Pancreas (tissue), 10 donors: ENCODE results near the gene SMIM22. TPM values are rescaled to one million over a fixed set of nuclear protein-coding genes. Genes with fewer than 3 reads are reported as not detected.

ENCODE experiments used
- ATAC-seq, 4 donors: fragments of 200-7000 bp; cut with Tn5 transposase; one replicate each; pipeline versions ENCODE4 v1.8.0 to v1.9.1; 2020; ENCODE audit warnings: mild to moderate bottlenecking in 4 of 4, moderate library complexity in 4 of 4
- DNase-seq, 6 donors: peaks; one replicate each; pipeline ENCODE4 v3.0.0-alpha.2; 2020
- FAIRE-seq: peaks from 2 replicates; lab custom pipeline; 2012; peaks lifted over from hg19 to GRCh38; lab: Jason Lieb, UNC
- H3K27ac ChIP-seq, 4 donors: fragments of 200-600 bp; sonication (generic); 1 replicate in 3 of 4; 2 replicates in 1 of 4; pipeline versions ENCODE4 v1.5.0 to v1.8.0; 2020
- H3K27me3 ChIP-seq, 4 donors: fragments of 200-600 bp; one replicate each; pipeline ENCODE4 v1.8.0; 2021
- H3K36me3 ChIP-seq, 3 donors: fragments of 200-600 bp; sonication (generic) in 1 of 3; one replicate each; pipeline versions ENCODE4 v1.5.0 to v1.8.0; 2020 to 2021
- H3K4me1 ChIP-seq, 3 donors: fragments of 200-600 bp; one replicate each; pipeline ENCODE4 v1.8.0; 2021
- H3K4me3 ChIP-seq, 4 donors: fragments of 200-600 bp; sonication (generic) in 2 of 4; one replicate each; pipeline versions ENCODE4 v1.5.0 to v1.8.0; 2020 to 2021
- H3K9me3 ChIP-seq, 4 donors: fragments of 200-600 bp; one replicate each; pipeline ENCODE4 v1.8.0; 2021
- WGBS, 2 donors: extraction: QIAGEN DNeasy Blood & Tissue Kit; methylation state at CpG; one replicate each; pipeline ENCODE4 v1.1.7; 2013; 5-methylcytosine and 5-hydroxymethylcytosine counted together
- intact Hi-C, 3 donors: fragments of 100-400 bp; cut with DNase I; formaldehyde crosslinking; loops; one replicate each; pipeline versions ENCODE4 v1.11.1 to v1.14.2; 2022
- polyA plus RNA-seq, 2 donors: library from polyadenylated mRNA; stranded (reverse); fragments of 200-250 nt; gene quantifications; one replicate each; pipeline ENCODE4 v1.2.3, GENCODE V29; 2013
- total RNA-seq, 6 donors: library from RNA; stranded (reverse); fragmentation: NEBNext Ultra II Directional in 4 of 6; extraction: Animal tissue kit (Norgen Biotek cat#: 25700) in 4 of 6; gene quantifications; one replicate each; pipeline versions ENCODE4 v1.2.1 to v1.2.4, GENCODE V29; 2021 to 2023
- TF ChIP-seq, protein P1 (sequence below), 4 donors: fragments of 200-600 bp; sonication (generic) in 3 of 4; IDR thresholded peaks; one replicate each; pipeline versions ENCODE4 v1.5.0 to v1.8.0; 2021; ENCODE audit warnings: antibody characterized with exemption in 4 of 4
- donor health status: healthy with polysubstance abuse.
- donor health status: DM: no; HTN: no; CAD: no; lungs with moderate emphysema.
- donor health status: DM: no; HTN: no; CAD: no.
- donor health status: control.
- donor health status: control.
- donor health status: Bipolar disorder and iron deficiency.
- donor health status: DM: yes; HTN: yes; CAD: no.
- donor health status: DM: no; HTN: no; CAD: no.
- donor health status: DM: no; HTN: no; CAD: no.
- donor health status: DM: yes; HTN: yes; CAD: no.

The SMIM22 gene
- total and polyA plus RNA-seq, 8 donors = 49.2 to 367 (median 65.5) TPM

DNA sequence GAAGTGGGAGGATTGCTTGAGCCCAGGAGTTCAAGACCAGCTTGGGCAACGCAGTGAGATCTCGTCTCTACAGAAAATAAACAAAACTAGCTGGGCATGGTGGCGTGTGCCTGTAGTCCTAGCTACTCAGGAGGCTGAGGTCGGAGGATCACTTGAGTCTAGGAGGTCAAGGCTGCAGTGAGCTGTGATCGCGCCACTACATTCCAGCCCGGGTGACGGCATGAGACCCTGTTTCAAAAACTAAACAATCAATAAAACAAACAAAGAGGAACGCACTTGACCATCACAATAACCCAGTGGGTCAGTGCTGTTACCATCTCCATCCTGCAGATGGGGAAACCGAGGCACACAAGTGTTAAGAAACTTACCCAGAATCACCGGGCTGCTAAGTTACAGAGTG, 41.9 kb upstream of the SMIM22 start:
- Histone ChIP-seq H3K4me3 (no peak overlapping the region), H3K36me3 (peaks cover 3 to 29% (median 8%) of the 10 kb centered on the region in 3 donors), H3K27ac (no peak overlapping the region), H3K27me3 (no peaks in the 10 kb centered on the region), H3K4me1 (no peaks in the 10 kb centered on the region), H3K9me3 (no peaks in the 10 kb centered on the region)
- TF ChIP-seq, protein P1, sequence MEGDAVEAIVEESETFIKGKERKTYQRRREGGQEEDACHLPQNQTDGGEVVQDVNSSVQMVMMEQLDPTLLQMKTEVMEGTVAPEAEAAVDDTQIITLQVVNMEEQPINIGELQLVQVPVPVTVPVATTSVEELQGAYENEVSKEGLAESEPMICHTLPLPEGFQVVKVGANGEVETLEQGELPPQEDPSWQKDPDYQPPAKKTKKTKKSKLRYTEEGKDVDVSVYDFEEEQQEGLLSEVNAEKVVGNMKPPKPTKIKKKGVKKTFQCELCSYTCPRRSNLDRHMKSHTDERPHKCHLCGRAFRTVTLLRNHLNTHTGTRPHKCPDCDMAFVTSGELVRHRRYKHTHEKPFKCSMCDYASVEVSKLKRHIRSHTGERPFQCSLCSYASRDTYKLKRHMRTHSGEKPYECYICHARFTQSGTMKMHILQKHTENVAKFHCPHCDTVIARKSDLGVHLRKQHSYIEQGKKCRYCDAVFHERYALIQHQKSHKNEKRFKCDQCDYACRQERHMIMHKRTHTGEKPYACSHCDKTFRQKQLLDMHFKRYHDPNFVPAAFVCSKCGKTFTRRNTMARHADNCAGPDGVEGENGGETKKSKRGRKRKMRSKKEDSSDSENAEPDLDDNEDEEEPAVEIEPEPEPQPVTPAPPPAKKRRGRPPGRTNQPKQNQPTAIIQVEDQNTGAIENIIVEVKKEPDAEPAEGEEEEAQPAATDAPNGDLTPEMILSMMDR (IDR thresholded peaks at IDR 0.05) = no peak
- DNase-seq (no peak), ATAC-seq (no peak), FAIRE-seq (no peak)
- 84 to 88% methylated on average over 11 of the region's 11 CpGs for WGBS, 2 donors
- intact Hi-C loops = no loop called here

DNA sequence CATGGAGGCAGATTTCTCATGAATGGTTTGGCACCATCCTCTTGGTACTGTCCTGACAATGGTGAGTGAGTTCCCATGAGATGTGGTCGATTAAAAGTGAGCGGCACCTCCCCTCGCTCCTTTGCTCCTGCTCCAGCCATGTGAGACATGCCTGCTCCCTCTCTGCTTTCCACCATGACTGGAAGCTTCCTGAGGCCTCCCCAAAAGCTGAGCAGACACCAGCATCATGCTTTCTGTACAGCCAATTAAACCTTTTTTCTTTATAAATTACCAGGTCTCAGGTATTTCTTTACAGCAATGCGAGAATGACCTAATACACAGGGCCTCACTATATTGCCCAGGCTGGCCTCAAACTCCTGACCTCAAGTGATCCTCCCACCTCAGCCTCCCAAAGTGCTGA, 40.3 kb upstream of the SMIM22 start:
- Histone ChIP-seq H3K4me3 (no peak overlapping the region), H3K4me1 (no peaks in the 10 kb centered on the region), H3K27me3 (no peaks in the 10 kb centered on the region), H3K27ac (no peak overlapping the region), H3K36me3 (peaks cover 3 to 39% (median 11%) of the 10 kb centered on the region in 3 donors), H3K9me3 (no peaks in the 10 kb centered on the region)
- TF ChIP-seq, protein P1 (IDR thresholded peaks at IDR 0.05) = no peak
- intact Hi-C loops = no loop called here
- no peak for FAIRE-seq
- no peak for DNase-seq
- WGBS, 2 donors = 95 to 97% methylated on average over 4 of the region's 4 CpGs
- no peak for ATAC-seq

DNA sequence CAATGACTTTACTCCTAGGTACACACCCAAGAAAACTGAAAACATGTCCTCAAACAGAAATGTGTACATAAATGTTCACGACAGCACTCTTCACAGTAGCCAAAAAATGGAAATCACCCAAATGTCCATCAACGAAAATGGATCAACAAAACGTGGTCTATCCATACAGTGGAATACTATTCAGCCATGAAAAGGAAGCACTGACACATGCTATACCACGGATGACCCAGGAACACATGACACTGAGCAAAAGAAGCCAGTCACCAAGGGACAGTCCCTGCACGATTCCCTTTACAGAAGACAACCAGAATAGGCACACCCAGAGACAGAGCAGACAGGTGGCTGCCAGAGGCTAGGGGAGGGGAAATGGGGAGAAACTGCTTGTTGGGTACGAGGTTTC, 39.5 kb upstream of the SMIM22 start:
- Histone ChIP-seq H3K4me3 (no peak overlapping the region), H3K27ac (no peak overlapping the region), H3K4me1 (no peaks in the 10 kb centered on the region), H3K9me3 (no peaks in the 10 kb centered on the region), H3K27me3 (no peaks in the 10 kb centered on the region), H3K36me3 (peaks cover 3 to 47% (median 18%) of the 10 kb centered on the region in 3 donors)
- TF ChIP-seq, protein P1 (IDR thresholded peaks at IDR 0.05) = no peak
- DNase-seq = no peak
- WGBS, 2 donors = 95 to 97% methylated on average over 6 of the region's 6 CpGs
- intact Hi-C loops = no loop called here
- no peak for ATAC-seq
- FAIRE-seq = no peak

DNA sequence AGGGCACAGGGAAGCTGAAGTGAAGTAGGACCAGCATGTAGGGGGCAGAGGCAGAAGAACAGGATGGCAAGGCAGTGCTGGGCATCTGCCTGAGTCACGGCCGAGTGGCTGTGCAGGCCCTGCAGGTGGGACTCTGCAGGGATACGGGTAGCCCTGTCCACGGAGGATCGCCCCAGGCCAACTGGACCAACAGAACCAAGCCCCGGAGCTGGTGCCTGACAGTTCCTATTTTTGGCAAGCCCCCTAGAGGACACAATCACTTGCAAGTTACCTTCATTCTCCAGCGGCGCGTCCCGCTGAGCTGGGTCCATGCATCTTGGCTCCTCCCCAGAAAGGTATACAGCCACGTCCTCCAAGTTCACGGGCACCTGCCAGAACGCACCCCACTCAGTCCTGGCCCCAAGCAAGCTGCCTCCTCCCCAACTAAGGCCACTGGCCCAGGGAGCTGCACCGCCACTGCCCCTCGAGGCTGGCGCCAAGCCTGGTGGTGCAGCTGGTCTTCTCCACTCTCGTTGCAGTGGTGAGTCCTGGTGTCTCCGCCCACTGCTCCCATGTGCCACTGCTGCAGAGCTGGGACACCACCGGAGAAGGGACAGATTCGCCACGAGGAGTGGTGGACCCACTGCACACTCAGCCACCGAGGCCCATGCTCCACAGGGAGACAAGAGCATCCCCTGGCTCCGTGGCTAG, 34.8 kb upstream of the SMIM22 start:
- Histone ChIP-seq H3K27ac (no peak overlapping the region), H3K4me1 (peaks cover 0 to 3% (median 3%) of the 10 kb centered on the region in 3 donors), H3K36me3 (peaks cover 0 to 38% (median 16%) of the 10 kb centered on the region in 3 donors), H3K9me3 (no peaks in the 10 kb centered on the region), H3K4me3 (no peak overlapping the region), H3K27me3 (no peaks in the 10 kb centered on the region)
- FAIRE-seq (no peak), DNase-seq (no peak), ATAC-seq (no peak)
- TF ChIP-seq, protein P1 (IDR thresholded peaks at IDR 0.05) = no peak
- 91 to 95% methylated on average over 23 of the region's 23 CpGs for WGBS, 2 donors
- intact Hi-C loops = no loop called here

DNA sequence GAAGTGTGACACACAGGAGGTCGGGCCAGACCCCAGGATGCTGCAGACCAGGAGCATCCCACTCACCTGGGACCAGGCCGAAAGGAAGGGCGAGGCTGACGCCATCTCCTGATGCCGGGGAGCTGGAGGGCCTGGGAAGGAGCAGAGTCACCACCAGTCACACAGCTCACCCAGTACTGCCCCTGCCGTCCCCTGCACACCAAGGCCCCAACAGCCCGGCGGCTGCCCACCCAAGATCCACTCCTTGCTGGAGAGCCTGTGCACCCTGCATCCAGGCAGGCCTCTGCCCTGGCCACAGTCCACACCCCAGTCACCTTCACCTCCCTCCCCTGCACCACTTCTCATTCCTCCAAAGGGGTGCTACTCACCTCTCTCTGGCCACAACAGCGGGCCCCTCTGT, 33.0 kb upstream of the SMIM22 start:
- TF ChIP-seq, protein P1 (IDR thresholded peaks at IDR 0.05) = no peak
- no peaks in the 10 kb centered on the region for H3K27me3 ChIP-seq
- peaks cover 0 to 12% (median 11%) of the 10 kb centered on the region in 3 donors for H3K4me1 ChIP-seq
- H3K4me3 ChIP-seq = no peak overlapping the region
- ATAC-seq (no peak), FAIRE-seq (no peak), DNase-seq (no peak)
- intact Hi-C loops = no loop called here
- WGBS, 2 donors = 93 to 97% methylated on average over 8 to 9 of the region's 9 CpGs
- H3K27ac ChIP-seq = no peak overlapping the region
- peaks cover 0 to 38% (median 14%) of the 10 kb centered on the region in 3 donors for H3K36me3 ChIP-seq
- H3K9me3 ChIP-seq = no peaks in the 10 kb centered on the region
